SK-N-SH (cell line): ENCODE measurements around the gene MSI1. TPM values are rescaled to one million over a fixed set of nuclear protein-coding genes. Genes with fewer than 3 reads are reported as not detected.
A peak's percentile ranks its signal among the peaks of the same experiment; 100 is the strongest.

Source experiments
- CTCF ChIA-PET: fragments of 300-600, 350-600 bp; formaldehyde crosslinking; extraction: SDS; loops from one replicate; lab custom pipeline; 2021; lab: Yijun Ruan, JAX
- POLR2A ChIA-PET: fragments of 350-600 bp; sonication (Branson Sonifier 250); formaldehyde crosslinking; extraction: SDS; loops from one replicate; lab custom pipeline; 2020; ENCODE audit warnings: antibody characterized with exemption, inconsistent platforms; lab: Yijun Ruan, JAX
- DNase-seq: peaks from one replicate; pipeline ENCODE4 v3.0.0; 2012
- H2AFZ ChIP-seq: fragments of 200-600 bp; sonication (generic); 2 replicates; pipeline ENCODE4 v1.8.1; 2016; ENCODE audit warnings: antibody characterized with exemption, mild to moderate bottlenecking, low read depth
- H3F3A ChIP-seq: fragments of 200-600 bp; sonication (generic); replicated peaks from 2 replicates; pipeline ENCODE3; 2016; ENCODE audit warnings: antibody characterized with exemption, mild to moderate bottlenecking; ENCODE audit not compliant: insufficient read depth
- H3K27ac ChIP-seq, 2 experiments: fragments of 200-500 bp in 1 of 2; fragments of 200-600 bp in 1 of 2; sonication (Bioruptor generic) in 1 of 2; sonication (generic), shearing (Covaris generic) in 1 of 2; 2 replicates each; pipeline versions ENCODE4 v1.5.1 to v1.6.1; 2014 to 2016; ENCODE audit warnings: low read depth in 2 of 2, inconsistent platforms in 1 of 2, low read length in 1 of 2, mild to moderate bottlenecking in 1 of 2, mixed read lengths in 1 of 2
- H3K27me3 ChIP-seq: fragments of 200-600 bp; sonication (generic), shearing (Covaris generic); 2 replicates; pipeline ENCODE4 v1.6.1; 2016; ENCODE audit warnings: mixed run types; ENCODE audit not compliant: insufficient read depth
- H3K36me3 ChIP-seq, 2 experiments: fragments of 200-500 bp in 1 of 2; fragments of 200-600 bp in 1 of 2; sonication (Bioruptor generic) in 1 of 2; sonication (generic) in 1 of 2; replicated peaks in 1 of 2; 2 replicates each; pipeline versions ENCODE3 to v1.5.1; 2014 to 2016; ENCODE audit warnings: low read length in 1 of 2, mild to moderate bottlenecking in 1 of 2; ENCODE audit not compliant: insufficient read depth in 2 of 2, control insufficient read depth in 1 of 2
- H3K4me1 ChIP-seq, 2 experiments: fragments of 200-500 bp in 1 of 2; fragments of 200-600 bp in 1 of 2; sonication (Bioruptor generic) in 1 of 2; sonication (generic), shearing (Covaris generic) in 1 of 2; 2 replicates each; pipeline versions ENCODE4 v1.5.1 to v1.6.1; 2014 to 2016; ENCODE audit warnings: low read depth in 1 of 2, low read length in 1 of 2, mixed run types in 1 of 2; ENCODE audit not compliant: insufficient read depth in 2 of 2, control insufficient read depth in 1 of 2
- H3K4me2 ChIP-seq: fragments of 200-600 bp; sonication (generic), shearing (Covaris generic); 2 replicates; pipeline ENCODE4 v1.6.1; 2017; ENCODE audit warnings: mixed run types
- H3K4me3 ChIP-seq, 2 experiments: fragments of 200-500 bp in 1 of 2; fragments of 200-600 bp in 1 of 2; sonication (Bioruptor generic) in 1 of 2; sonication (generic), shearing (Covaris generic) in 1 of 2; 2 replicates each; pipeline versions ENCODE4 v1.5.1 to v1.8.1; 2014 to 2016; ENCODE audit warnings: low read depth in 2 of 2, inconsistent platforms in 1 of 2, low read length in 1 of 2, mild to moderate bottlenecking in 1 of 2, mixed read lengths in 1 of 2, moderate library complexity in 1 of 2
- H3K79me2 ChIP-seq: fragments of 200-600 bp; sonication (generic); 2 replicates; pipeline ENCODE4 v1.8.1; 2017; ENCODE audit warnings: mild to moderate bottlenecking; ENCODE audit not compliant: insufficient read depth
- H3K9ac ChIP-seq: fragments of 200-600 bp; sonication (generic); 2 replicates; pipeline ENCODE4 v1.6.1; 2017; ENCODE audit warnings: mixed run types
- H3K9me2 ChIP-seq: fragments of 200-600 bp; sonication (generic); 2 replicates; pipeline ENCODE4 v1.6.1; 2017; ENCODE audit warnings: mixed run types
- H3K9me3 ChIP-seq: fragments of 200-600 bp; sonication (generic); 2 replicates; pipeline ENCODE4 v1.6.1; 2017; ENCODE audit warnings: mixed run types, mild to moderate bottlenecking, moderate library complexity
- H4K20me1 ChIP-seq: fragments of 200-600 bp; sonication (generic); 2 replicates; pipeline ENCODE4 v1.6.1; 2017; ENCODE audit warnings: mild to moderate bottlenecking, mixed run types; ENCODE audit not compliant: insufficient read depth
- CHD2 ChIP-seq: fragments of 150-350 bp; IDR thresholded peaks from 2 replicates; pipeline ENCODE4 v1.6.1; 2018; ENCODE audit warnings: low read length; ENCODE audit not compliant: partially characterized antibody
- ELF1 ChIP-seq: IDR thresholded peaks from 2 replicates; pipeline ENCODE4 v1.4.0; 2012
- EP300 ChIP-seq, 2 experiments: IDR thresholded peaks; 2 replicates each; pipeline versions ENCODE4 v1.4.0 to v1.6.1; 2012; ENCODE audit warnings: borderline replicate concordance in 1 of 2, low read depth in 1 of 2, low read length in 1 of 2
- EZH2phosphoT487 ChIP-seq: fragments of 200-600 bp; sonication (generic); IDR thresholded peaks from 2 replicates; pipeline ENCODE4 v1.6.1; 2017; ENCODE audit warnings: low read depth, mixed run types, mild to moderate bottlenecking, antibody characterized with exemption, moderate library complexity, borderline replicate concordance
- FOSL2 ChIP-seq: IDR thresholded peaks from 2 replicates; pipeline ENCODE4 v1.4.0; 2012; ENCODE audit warnings: low read depth, mild to moderate bottlenecking, moderate library complexity, borderline replicate concordance
- GABPA ChIP-seq: IDR thresholded peaks from 2 replicates; pipeline ENCODE4 v1.4.0; 2012; ENCODE audit warnings: low read depth, mild to moderate bottlenecking
- GATA2 ChIP-seq: sonication (generic); formaldehyde crosslinking; IDR thresholded peaks from 2 replicates; pipeline ENCODE4 v1.5.0; 2020; ENCODE audit warnings: mild to moderate bottlenecking, missing genetic modification reagents
- JUND ChIP-seq: IDR thresholded peaks from 2 replicates; pipeline ENCODE4 v1.4.0; 2012
- NRF1 ChIP-seq: IDR thresholded peaks from 2 replicates; pipeline ENCODE4 v1.6.1; 2012; ENCODE audit warnings: low read depth, mild to moderate bottlenecking, low read length
- PBX3 ChIP-seq: IDR thresholded peaks from 2 replicates; pipeline ENCODE4; 2012
- POLR2AphosphoS5 ChIP-seq: IDR thresholded peaks from 2 replicates; pipeline ENCODE4 v1.6.1; 2012; ENCODE audit warnings: low read depth, low read length
- RFX5 ChIP-seq: IDR thresholded peaks from 2 replicates; pipeline ENCODE4 v1.6.1; 2012; ENCODE audit warnings: mild to moderate bottlenecking, improper control_type of control experiment, low read length
- RXRA ChIP-seq: IDR thresholded peaks from 2 replicates; pipeline ENCODE4 v1.4.0; 2012; ENCODE audit warnings: low read depth, mild to moderate bottlenecking, borderline replicate concordance
- SMC3 ChIP-seq: IDR thresholded peaks from 2 replicates; pipeline ENCODE4 v1.6.1; 2012; ENCODE audit warnings: low read depth, low read length, improper control_type of control experiment
- TAF1 ChIP-seq: IDR thresholded peaks from 2 replicates; pipeline ENCODE4 v1.6.1; 2012; ENCODE audit warnings: low read depth, mild to moderate bottlenecking, low read length, moderate library complexity, borderline replicate concordance
- TCF12 ChIP-seq: IDR thresholded peaks from 2 replicates; pipeline ENCODE4 v1.4.0; 2012
- TEAD4 ChIP-seq: IDR thresholded peaks from 2 replicates; pipeline ENCODE4 v1.4.0; 2012; ENCODE audit warnings: mild to moderate bottlenecking, borderline replicate concordance; ENCODE audit not compliant: insufficient read depth
- YY1 ChIP-seq: IDR thresholded peaks from 2 replicates; pipeline ENCODE4 v1.4.0; 2012; ENCODE audit warnings: low read depth, mild to moderate bottlenecking
- ZBTB33 ChIP-seq: IDR thresholded peaks from 2 replicates; pipeline ENCODE4 v1.4.0; 2012; ENCODE audit warnings: low read depth, borderline replicate concordance
- WGBS: methylation state at CpG from one replicate; pipeline ENCODE4 v1.1.6; 2017; ENCODE audit warnings: low lambda C conversion rate; 5-methylcytosine and 5-hydroxymethylcytosine counted together
- polyA plus RNA-seq, 3 experiments: library from polyadenylated mRNA; depleted of rRNA; stranded (reverse); fragments of >200 nt; gene quantifications; 2 replicates each; pipeline ENCODE4 v1.2.3, GENCODE V29; 2012
- TF ChIP-seq, protein P1 (sequence below): fragments of 150-350 bp; IDR thresholded peaks from 2 replicates; pipeline ENCODE4 v1.6.1; 2016; ENCODE audit warnings: mild to moderate bottlenecking, low read depth, low read length
- TF ChIP-seq, protein P2 (sequence below): IDR thresholded peaks from 2 replicates; pipeline ENCODE4 v1.4.0; 2012; ENCODE audit warnings: low read depth

The MSI1 gene
- polyA plus RNA-seq, 1 of the 3 experiments (the other 2 are of a cell fraction) = 1.7 TPM

DNA sequence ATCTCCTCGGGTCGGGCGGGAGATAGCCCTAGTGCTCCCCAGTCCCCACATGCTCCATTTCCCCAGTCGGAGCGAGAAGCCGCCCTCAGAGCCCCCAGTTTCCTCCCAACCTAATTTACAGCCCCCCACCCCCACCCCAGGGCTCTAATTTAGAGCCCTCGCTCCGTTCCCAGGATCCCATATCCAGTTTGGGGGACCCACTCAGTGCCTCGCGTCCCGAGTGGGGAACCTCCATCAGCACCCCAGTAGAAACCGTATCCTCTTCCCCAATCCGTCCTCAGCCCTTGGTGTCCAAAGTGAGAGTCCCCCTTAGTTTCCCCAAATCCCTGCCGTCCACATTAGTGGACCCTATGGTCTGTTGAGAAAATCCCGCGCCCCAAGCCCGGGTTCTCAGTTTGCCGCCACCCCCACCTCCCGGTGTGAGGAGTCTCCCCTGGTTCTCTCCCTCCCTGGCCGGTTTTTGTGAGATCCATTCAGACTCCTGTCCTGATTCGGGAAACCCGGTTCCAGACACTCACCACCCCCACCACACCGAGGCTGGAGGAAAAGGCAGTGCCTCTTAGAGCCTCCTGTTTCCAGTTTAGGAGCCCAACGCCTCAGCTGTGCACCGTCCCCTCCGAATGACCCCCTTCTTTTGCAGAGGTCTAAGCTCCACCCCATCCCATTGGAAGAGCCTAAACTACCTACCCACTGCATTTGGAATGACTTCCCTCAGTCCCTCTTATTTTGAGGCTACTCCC is 809 bp upstream of the MSI1 start:
- CTCF ChIA-PET = interaction anchor here (0.6 to 1.3 kb wide), 2 partner anchors 13 to 60 kb away, joined by 3 to 6 read pairs; no protein-coding TSS in a partner anchor
- no peaks in the 10 kb centered on the region for H3K79me2 ChIP-seq
- H3K4me2 ChIP-seq = peak overlapping the region; percentile 74
- H3K4me3 ChIP-seq = peak overlapping the region; percentile 46 to 60; a peak in 3 of 4 replicates
- H3K27ac ChIP-seq = no peak overlapping the region; a peak in 1 of 4 replicates
- POLR2A ChIA-PET = interaction anchor here (1.0 kb wide), 1 partner anchor 8 kb away, joined by 3 read pairs; no protein-coding TSS in a partner anchor
- H3K27me3 ChIP-seq = peaks cover 38% of the 10 kb centered on the region
- no peak for DNase-seq
- peaks cover 0 to 14% of the 10 kb centered on the region in 2 experiments; a peak in 1 of 4 replicates for H3K4me1 ChIP-seq
- H3F3A ChIP-seq = peaks cover 5% of the 10 kb centered on the region
- 22% methylated on average over 23 of the region's 26 CpGs for WGBS
- no peaks in the 10 kb centered on the region for H3K36me3 ChIP-seq
- TF ChIP-seq EP300 (IDR thresholded peaks at IDR 0.05; ENCODE audit: borderline replicate concordance in 1 of 2, low read depth in 1 of 2, low read length in 1 of 2) (no peak), POLR2AphosphoS5 (no peak), YY1 (no peak), EZH2phosphoT487 (peak; percentile 19; the same call in 1 of the 2 replicates), TAF1 (no peak), TEAD4 (no peak)
- no peaks in the 10 kb centered on the region for H4K20me1 ChIP-seq
- no peak overlapping the region for H3K9ac ChIP-seq
- no peaks in the 10 kb centered on the region for H3K9me3 ChIP-seq
- H2AFZ ChIP-seq = peak overlapping the region; percentile 56; the same call in 1 of the 2 replicates
- no peaks in the 10 kb centered on the region for H3K9me2 ChIP-seq

- H3K4me1 ChIP-seq = peaks cover 0 to 27% of the 10 kb centered on the region in 2 experiments; a peak in 1 of 4 replicates
- no peaks in the 10 kb centered on the region for H3K9me3 ChIP-seq
- 7% methylated on average over 47 of the region's 86 CpGs for WGBS
- peak overlapping the region in 1 of 2 experiments; percentile 60; a peak in 1 of 4 replicates for H3K27ac ChIP-seq
- peak overlapping the region; percentile 21; the same call in 1 of the 2 replicates for H3K9ac ChIP-seq
- H3K4me3 ChIP-seq = peak overlapping the region; percentile 60
- H3K36me3 ChIP-seq = no peaks in the 10 kb centered on the region
- DNase-seq = peak; percentile 68
- CTCF ChIA-PET = interaction anchor here (0.7 to 9.0 kb wide), 15 partner anchors 8 to 101 kb away, joined by 3 to 95 read pairs (median 5); partner anchors contain the start of genes RNU4-2, SIRT4 and SRSF9
- peak overlapping the region; percentile 69; the same call in 1 of the 2 replicates for H3K4me2 ChIP-seq
- peaks cover 36% of the 10 kb centered on the region for H3K27me3 ChIP-seq
- no peaks in the 10 kb centered on the region for H3K79me2 ChIP-seq
- no peaks in the 10 kb centered on the region for H4K20me1 ChIP-seq
- H2AFZ ChIP-seq = peak overlapping the region; percentile 65; the same call in 1 of the 2 replicates
- POLR2A ChIA-PET = interaction anchor here (1.5 to 2.4 kb wide), 2 partner anchors 76 to 167 kb away, joined by 6 to 12 read pairs; partner anchors contain the start of genes RNU4-1, RNU4-2 and RPLP0
- peaks cover 5% of the 10 kb centered on the region for H3F3A ChIP-seq
- H3K9me2 ChIP-seq = no peaks in the 10 kb centered on the region
- TF ChIP-seq, protein P1, sequence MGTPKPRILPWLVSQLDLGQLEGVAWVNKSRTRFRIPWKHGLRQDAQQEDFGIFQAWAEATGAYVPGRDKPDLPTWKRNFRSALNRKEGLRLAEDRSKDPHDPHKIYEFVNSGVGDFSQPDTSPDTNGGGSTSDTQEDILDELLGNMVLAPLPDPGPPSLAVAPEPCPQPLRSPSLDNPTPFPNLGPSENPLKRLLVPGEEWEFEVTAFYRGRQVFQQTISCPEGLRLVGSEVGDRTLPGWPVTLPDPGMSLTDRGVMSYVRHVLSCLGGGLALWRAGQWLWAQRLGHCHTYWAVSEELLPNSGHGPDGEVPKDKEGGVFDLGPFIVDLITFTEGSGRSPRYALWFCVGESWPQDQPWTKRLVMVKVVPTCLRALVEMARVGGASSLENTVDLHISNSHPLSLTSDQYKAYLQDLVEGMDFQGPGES = no peak
- TF ChIP-seq SMC3 = no peak
- no peak for TF ChIP-seq TCF12
- TF ChIP-seq RXRA = no peak
- TF ChIP-seq PBX3 = no peak
- TF ChIP-seq FOSL2 = no peak
- TF ChIP-seq EP300 (IDR thresholded peaks at IDR 0.05; ENCODE audit: borderline replicate concordance in 1 of 2, low read depth in 1 of 2, low read length in 1 of 2) = no peak
- no peak for TF ChIP-seq GATA2
- no peak for TF ChIP-seq NRF1
- TF ChIP-seq, protein P2, sequence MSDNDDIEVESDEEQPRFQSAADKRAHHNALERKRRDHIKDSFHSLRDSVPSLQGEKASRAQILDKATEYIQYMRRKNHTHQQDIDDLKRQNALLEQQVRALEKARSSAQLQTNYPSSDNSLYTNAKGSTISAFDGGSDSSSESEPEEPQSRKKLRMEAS = no peak
- no peak for TF ChIP-seq ZBTB33
- no peak for TF ChIP-seq RFX5
- TF ChIP-seq YY1 = no peak
- TF ChIP-seq JUND = no peak
- TF ChIP-seq ELF1 = no peak
- no peak for TF ChIP-seq GABPA
- no peak for TF ChIP-seq CHD2
These were observed 808 bp downstream of the MSI1 start for GRCh38 chr12:120367924-120368788.
